ENCODE measurements around the gene C2CD4B.

Gene C2CD4B

DNA sequence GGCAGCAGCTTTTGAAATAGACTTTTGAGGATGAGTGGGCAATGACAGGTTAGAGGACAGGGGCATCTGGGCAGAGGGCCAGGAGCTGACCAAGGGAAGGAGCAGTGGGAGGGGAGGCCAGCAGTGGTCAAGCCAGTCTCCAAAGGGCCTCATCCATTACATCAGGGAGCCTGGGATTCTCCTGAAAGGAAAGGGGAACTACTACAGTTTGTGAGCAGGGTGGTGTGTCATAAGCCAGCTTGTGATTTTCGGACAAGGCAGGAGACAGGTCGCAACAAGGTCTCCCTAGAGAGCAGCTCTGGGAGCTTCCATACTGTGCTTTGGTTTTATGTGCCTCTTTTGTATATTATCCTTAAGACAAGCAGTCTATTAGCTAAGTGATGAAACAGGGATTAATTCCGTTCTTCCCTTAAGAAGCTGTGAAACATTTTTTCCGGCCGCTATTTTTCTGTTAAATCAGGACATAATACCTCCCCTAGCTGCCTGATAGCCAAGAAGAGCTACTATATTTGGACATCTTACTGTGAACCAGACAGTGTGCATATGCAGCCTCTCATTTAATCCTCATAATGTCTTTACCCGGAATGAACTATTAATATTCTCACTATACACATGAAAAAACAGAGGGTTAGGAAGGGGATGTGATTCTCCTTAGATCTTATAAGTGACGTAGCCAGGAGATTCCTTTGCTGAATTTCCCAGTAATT, 46.4 kb downstream of the C2CD4B start:
- no peak for DNase-seq (ENCODE audit: low read depth)

DNA sequence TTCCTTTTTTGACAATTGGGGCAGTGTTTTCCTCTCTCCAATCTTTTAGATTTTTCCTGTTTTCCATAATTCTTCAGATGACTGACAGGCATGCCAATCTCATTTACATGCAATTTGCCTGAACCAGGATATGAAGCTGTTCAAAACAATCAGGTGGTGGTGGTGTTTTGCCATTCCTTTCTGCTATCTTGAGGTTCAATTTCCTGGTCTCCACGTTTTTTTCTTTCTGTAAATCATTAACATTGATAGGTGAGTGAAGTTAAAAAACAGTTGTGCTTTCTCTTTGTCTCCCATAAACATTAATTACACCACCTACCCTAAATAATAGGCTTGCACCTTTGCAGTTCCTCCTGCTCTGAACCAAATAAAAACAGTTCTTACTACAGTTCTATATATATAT, 49.2 kb downstream of the C2CD4B start:
- DNase-seq (ENCODE audit: low read depth), result no peak
